ENCODE measurements around the gene NPPA.

GRCh38 chr1:11888206-11888876 is 40.8 kb upstream of the NPPA start:
- no peak for TF ChIP-seq POLR2A (IDR thresholded peaks at IDR 0.05; ENCODE audit: low read length)
- no peak for TF ChIP-seq GATA1 (IDR thresholded peaks at IDR 0.05; ENCODE audit: low read depth, low read length)
